ENCODE data around the gene HRC. TPM values are rescaled to one million over a fixed set of nuclear protein-coding genes. Genes with fewer than 3 reads are reported as not detected.
"Not testable (repeated sequence)": the region's sequence is repeated elsewhere in the genome, so short reads cannot be mapped to it uniquely, and the experiment has no call there.

The HRC gene
- total RNA-seq, 2 donors from 2014 or later: 0.57 to 3.9 TPM

- Mint-ChIP-seq H3K27ac (no peak overlapping the region), H3K27me3 (ENCODE audit: insufficient read depth) (no peaks in the 10 kb centered on the region), H3K4me3 (no peak overlapping the region), H3K36me3 (ENCODE audit: low read depth) (peaks cover 57% of the 10 kb centered on the region), H3K4me1 (peaks cover 4% of the 10 kb centered on the region), H3K9me3 (peaks cover 5% of the 10 kb centered on the region)
- Histone ChIP-seq H3K27me3 (ENCODE audit: control insufficient read depth, insufficient read depth, low read length, poor library complexity, severe bottlenecking) (no peaks in the 10 kb centered on the region), H3K9ac (ENCODE audit: extremely low read depth, low read length, poor library complexity, severe bottlenecking) (no peak overlapping the region), H3K9me3 (ENCODE audit: control insufficient read depth, low read length) (peaks cover 8% of the 10 kb centered on the region), H3K27ac (ENCODE audit: low read depth, low read length) (no peak overlapping the region), H3K4me3 (ENCODE audit: low read length) (no peak overlapping the region), H3K36me3 (ENCODE audit: control insufficient read depth, insufficient read depth, low read length) (peaks cover 34% of the 10 kb centered on the region), H3K4me1 (ENCODE audit: control insufficient read depth, insufficient read depth, low read length) (no peaks in the 10 kb centered on the region)
- DNase-seq: no peak
- 92 to 95% methylated on average over 5 of the region's 5 CpGs for WGBS, 2 experiments (ENCODE audit: insufficient coverage in 1 of 2, insufficient read length in 1 of 2)
- TF ChIP-seq, protein P1, sequence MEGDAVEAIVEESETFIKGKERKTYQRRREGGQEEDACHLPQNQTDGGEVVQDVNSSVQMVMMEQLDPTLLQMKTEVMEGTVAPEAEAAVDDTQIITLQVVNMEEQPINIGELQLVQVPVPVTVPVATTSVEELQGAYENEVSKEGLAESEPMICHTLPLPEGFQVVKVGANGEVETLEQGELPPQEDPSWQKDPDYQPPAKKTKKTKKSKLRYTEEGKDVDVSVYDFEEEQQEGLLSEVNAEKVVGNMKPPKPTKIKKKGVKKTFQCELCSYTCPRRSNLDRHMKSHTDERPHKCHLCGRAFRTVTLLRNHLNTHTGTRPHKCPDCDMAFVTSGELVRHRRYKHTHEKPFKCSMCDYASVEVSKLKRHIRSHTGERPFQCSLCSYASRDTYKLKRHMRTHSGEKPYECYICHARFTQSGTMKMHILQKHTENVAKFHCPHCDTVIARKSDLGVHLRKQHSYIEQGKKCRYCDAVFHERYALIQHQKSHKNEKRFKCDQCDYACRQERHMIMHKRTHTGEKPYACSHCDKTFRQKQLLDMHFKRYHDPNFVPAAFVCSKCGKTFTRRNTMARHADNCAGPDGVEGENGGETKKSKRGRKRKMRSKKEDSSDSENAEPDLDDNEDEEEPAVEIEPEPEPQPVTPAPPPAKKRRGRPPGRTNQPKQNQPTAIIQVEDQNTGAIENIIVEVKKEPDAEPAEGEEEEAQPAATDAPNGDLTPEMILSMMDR (conservative IDR thresholded peaks at IDR 0.05): no peak
Observed at GRCh38 chr19:49186108-49186507, 30.9 kb upstream of the HRC start.

- TF ChIP-seq, protein P1 (conservative IDR thresholded peaks at IDR 0.05): no peak
- no peak overlapping the region for H3K27ac Mint-ChIP-seq
- no peak overlapping the region for H3K4me3 ChIP-seq (ENCODE audit: low read length)
- H3K9ac ChIP-seq (ENCODE audit: extremely low read depth, low read length, poor library complexity, severe bottlenecking): no peak overlapping the region
- H3K4me3 Mint-ChIP-seq: no peak overlapping the region
- peaks cover 4% of the 10 kb centered on the region for H3K4me1 Mint-ChIP-seq
- DNase-seq: peak; percentile 45
- no peak overlapping the region for H3K27ac ChIP-seq (ENCODE audit: low read depth, low read length)
- H3K27me3 Mint-ChIP-seq (ENCODE audit: insufficient read depth): no peaks in the 10 kb centered on the region
- H3K9me3 Mint-ChIP-seq: peaks cover 5% of the 10 kb centered on the region
- no peaks in the 10 kb centered on the region for H3K9me3 ChIP-seq (ENCODE audit: control insufficient read depth, low read length)
- 87 to 92% methylated on average over 3 to 26 of the region's 26 CpGs for WGBS, 2 experiments (ENCODE audit: insufficient coverage in 1 of 2, insufficient read length in 1 of 2)
- peaks cover 31% of the 10 kb centered on the region for H3K36me3 Mint-ChIP-seq (ENCODE audit: low read depth)
- H3K4me1 ChIP-seq (ENCODE audit: control insufficient read depth, insufficient read depth, low read length): no peaks in the 10 kb centered on the region
- no peaks in the 10 kb centered on the region for H3K27me3 ChIP-seq (ENCODE audit: control insufficient read depth, insufficient read depth, low read length, poor library complexity, severe bottlenecking)
- peaks cover 10% of the 10 kb centered on the region for H3K36me3 ChIP-seq (ENCODE audit: control insufficient read depth, insufficient read depth, low read length)
Observed at GRCh38 chr19:49182848-49183375, 27.7 kb upstream of the HRC start.

- not testable (repeated sequence) for H3K27ac ChIP-seq (ENCODE audit: low read depth, low read length); H3K9ac ChIP-seq (ENCODE audit: extremely low read depth, low read length, poor library complexity, severe bottlenecking); H3K4me3 Mint-ChIP-seq; H3K4me3 ChIP-seq (ENCODE audit: low read length); H3K27me3 Mint-ChIP-seq (ENCODE audit: insufficient read depth); H3K9me3 ChIP-seq (ENCODE audit: control insufficient read depth, low read length); H3K9me3 Mint-ChIP-seq; H3K4me1 ChIP-seq (ENCODE audit: control insufficient read depth, insufficient read depth, low read length); H3K27ac Mint-ChIP-seq; DNase-seq; H3K27me3 ChIP-seq (ENCODE audit: control insufficient read depth, insufficient read depth, low read length, poor library complexity, severe bottlenecking); H3K4me1 Mint-ChIP-seq; H3K36me3 ChIP-seq (ENCODE audit: control insufficient read depth, insufficient read depth, low read length)
- peaks cover 31% of the 10 kb centered on the region for H3K36me3 Mint-ChIP-seq (ENCODE audit: low read depth)
- 95 to 98% methylated on average over 11 to 20 of the region's 20 CpGs for WGBS, 2 experiments (ENCODE audit: insufficient coverage in 1 of 2, insufficient read length in 1 of 2)
Observed at GRCh38 chr19:49182010-49182847, 27.0 kb upstream of the HRC start.
